Heart right ventricle (tissue), 16 donors: ENCODE results near the gene MAPKAP1. TPM values are rescaled to one million over a fixed set of nuclear protein-coding genes. Genes with fewer than 3 reads are reported as not detected.

Source experiments
- ATAC-seq, 8 donors: fragments of 200-7000 bp; cut with Tn5 transposase; one replicate each; pipeline ENCODE4 v1.9.1; 2020; ENCODE audit warnings: mild to moderate bottlenecking in 8 of 8, moderate library complexity in 8 of 8, moderate number of reproducible peaks in 1 of 8
- DNase-seq, 2 donors: peaks; one replicate each; pipeline ENCODE4 v3.0.0-alpha.2; 2020
- H3K27ac ChIP-seq, 10 donors: fragments of 200-600 bp; sonication (generic) in 2 of 10; one replicate each; pipeline versions ENCODE4 v1.5.0 to v1.8.0; 2020 to 2022; ENCODE audit warnings: mild to moderate bottlenecking in 3 of 10
- H3K27me3 ChIP-seq, 7 donors: fragments of 200-600 bp; one replicate each; pipeline ENCODE4 v1.8.0; 2021 to 2022; ENCODE audit warnings: mild to moderate bottlenecking in 2 of 7
- H3K36me3 ChIP-seq, 9 donors: fragments of 200-600 bp; sonication (generic) in 1 of 9; one replicate each; pipeline versions ENCODE4 v1.5.0 to v1.8.0; 2020 to 2022; ENCODE audit warnings: mild to moderate bottlenecking in 2 of 9
- H3K4me1 ChIP-seq, 9 donors: fragments of 200-600 bp; sonication (generic) in 1 of 9; one replicate each; pipeline versions ENCODE4 v1.5.0 to v1.8.0; 2020 to 2022; ENCODE audit warnings: mild to moderate bottlenecking in 4 of 9
- H3K4me3 ChIP-seq, 10 donors: fragments of 200-600 bp; sonication (generic) in 2 of 10; one replicate each; pipeline versions ENCODE4 v1.5.0 to v1.8.0; 2020 to 2022; ENCODE audit warnings: mild to moderate bottlenecking in 7 of 10, moderate library complexity in 2 of 10
- H3K9me3 ChIP-seq, 11 donors: fragments of 200-600 bp in 10 of 11; sonication (generic) in 2 of 11; one replicate each; pipeline versions ENCODE4 v1.5.0 to v1.8.0; 2013 to 2022; ENCODE audit warnings: mild to moderate bottlenecking in 2 of 11, control low read depth in 1 of 11, moderate library complexity in 1 of 11
- WGBS, 2 donors: extraction: QIAGEN DNeasy Blood & Tissue Kit; methylation state at CpG; one replicate each; pipeline ENCODE4 v1.1.7; 2013; ENCODE audit warnings: inconsistent platforms in 1 of 2; 5-methylcytosine and 5-hydroxymethylcytosine counted together
- intact Hi-C, 10 donors: fragments of 100-400 bp; cut with DNase I; formaldehyde crosslinking; loops; one replicate each; pipeline versions ENCODE4 v1.11.1 to v1.14.2; 2022
- polyA plus RNA-seq, 2 donors: library from polyadenylated mRNA; stranded (reverse); fragments of 200-250 nt; gene quantifications; one replicate each; pipeline ENCODE4 v1.2.3, GENCODE V29; 2013
- total RNA-seq, 10 donors: library from RNA; stranded (reverse); fragmentation: NEBNext Ultra II Directional in 3 of 10; extraction: Animal tissue kit (Norgen Biotek cat#: 25700) in 3 of 10; gene quantifications; one replicate each; pipeline versions ENCODE4 v1.2.1 to v1.2.4, GENCODE V29; 2021 to 2023
- TF ChIP-seq, protein P1 (sequence below), 9 donors: fragments of 200-600 bp; sonication (generic) in 2 of 9; IDR thresholded peaks; one replicate each; pipeline versions ENCODE4 v1.5.0 to v1.8.0; 2021 to 2022; ENCODE audit warnings: antibody characterized with exemption in 9 of 9, mild to moderate bottlenecking in 5 of 9, moderate library complexity in 1 of 9
- donor health status: Arrhythmogenic right ventricular cardiomyopathy.
- donor health status: ischemic (EF 13 %, LVEDD 7.1; RV severe dilation, severe dysfunction).
- donor health status: healthy with polysubstance abuse.
- donor health status: DM: no; HTN: yes; CAD: no.
- donor health status: DM: no; HTN: no; CAD: no.
- donor health status: ischemic (EF 25% LVEDD 6.9; RV normal size, moderate dysfunction).
- donor health status: ischemic (EF 25% LVEDD 5.7; RV mildly dilated, moderate dysfunction).
- donor health status: healthy.
- donor health status: DM: yes; HTN: yes; CAD: no.
- donor health status: Ischemic cardiomyopathy.
- donor health status: ischemic (EF 35%, LVEDD 5.7; RV mildly dilated, moderate dysfunction).
- donor health status: nonischemic (EF 11% LVEDD 7.7; RV severe dilation, severe dysfunction).
- donor health status: DM: yes; HTN: yes; CAD: no.
- donor health status: PGD.
- donor health status: ischemic (EF 29% LVEDD 5.4; RV normal size, mild dysfunction).
- donor health status: nonischemic (EF 23%, LVEDD 6.1; RV moderate dilation, normal function).

The MAPKAP1 gene
- total and polyA plus RNA-seq, 12 donors, result 102 to 143 (median 116) TPM

DNA sequence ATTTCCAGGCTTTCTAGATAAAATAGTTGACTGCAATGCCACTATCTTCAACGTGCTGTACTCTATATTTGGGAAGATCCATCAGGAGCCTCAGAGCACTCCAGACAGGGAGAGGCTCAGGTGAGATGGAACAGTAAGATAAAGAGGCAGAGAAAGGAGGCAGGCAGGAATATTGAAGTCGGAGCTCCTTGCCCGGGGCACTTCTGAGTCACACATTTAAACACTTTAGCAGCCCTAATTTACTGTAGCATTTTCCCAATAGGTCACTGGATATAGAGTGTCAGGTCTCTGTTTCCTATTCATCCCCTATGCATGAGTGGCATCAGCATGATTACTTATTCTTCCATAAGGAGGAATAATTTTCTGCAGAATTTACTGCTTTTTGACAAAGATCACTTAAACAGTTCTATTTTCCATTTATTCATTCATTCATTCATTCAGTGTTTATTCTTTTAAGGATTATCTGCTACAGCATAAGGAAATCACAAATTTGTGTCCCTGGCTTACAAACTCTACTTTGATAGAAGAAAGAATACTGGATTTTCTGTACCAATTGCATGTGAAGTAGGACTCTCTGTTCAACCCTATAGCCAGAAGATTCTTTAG, 170.7 kb downstream of the MAPKAP1 start:
- Histone ChIP-seq H3K27me3 (no peaks in the 10 kb centered on the region), H3K36me3 (peaks cover 0 to 21% (median 0%) of the 10 kb centered on the region in 9 donors), H3K9me3 (no peaks in the 10 kb centered on the region), H3K4me3 (no peak overlapping the region), H3K4me1 (peaks cover 0 to 64% (median 30%) of the 10 kb centered on the region in 9 donors), H3K27ac (peak overlapping the region in 5 of 10 donors; percentile 63 to 83 (median 82))
- ATAC-seq (no peak), DNase-seq (no peak)
- intact Hi-C loops, result loop anchor here in 1 of 10 donors (5.0 kb wide), 1 partner anchor 64 kb away; no protein-coding TSS in a partner anchor
- TF ChIP-seq, protein P1, sequence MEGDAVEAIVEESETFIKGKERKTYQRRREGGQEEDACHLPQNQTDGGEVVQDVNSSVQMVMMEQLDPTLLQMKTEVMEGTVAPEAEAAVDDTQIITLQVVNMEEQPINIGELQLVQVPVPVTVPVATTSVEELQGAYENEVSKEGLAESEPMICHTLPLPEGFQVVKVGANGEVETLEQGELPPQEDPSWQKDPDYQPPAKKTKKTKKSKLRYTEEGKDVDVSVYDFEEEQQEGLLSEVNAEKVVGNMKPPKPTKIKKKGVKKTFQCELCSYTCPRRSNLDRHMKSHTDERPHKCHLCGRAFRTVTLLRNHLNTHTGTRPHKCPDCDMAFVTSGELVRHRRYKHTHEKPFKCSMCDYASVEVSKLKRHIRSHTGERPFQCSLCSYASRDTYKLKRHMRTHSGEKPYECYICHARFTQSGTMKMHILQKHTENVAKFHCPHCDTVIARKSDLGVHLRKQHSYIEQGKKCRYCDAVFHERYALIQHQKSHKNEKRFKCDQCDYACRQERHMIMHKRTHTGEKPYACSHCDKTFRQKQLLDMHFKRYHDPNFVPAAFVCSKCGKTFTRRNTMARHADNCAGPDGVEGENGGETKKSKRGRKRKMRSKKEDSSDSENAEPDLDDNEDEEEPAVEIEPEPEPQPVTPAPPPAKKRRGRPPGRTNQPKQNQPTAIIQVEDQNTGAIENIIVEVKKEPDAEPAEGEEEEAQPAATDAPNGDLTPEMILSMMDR (IDR thresholded peaks at IDR 0.05), result no peak
- WGBS, 2 donors, result 72 to 73% methylated on average over 3 of the region's 3 CpGs

DNA sequence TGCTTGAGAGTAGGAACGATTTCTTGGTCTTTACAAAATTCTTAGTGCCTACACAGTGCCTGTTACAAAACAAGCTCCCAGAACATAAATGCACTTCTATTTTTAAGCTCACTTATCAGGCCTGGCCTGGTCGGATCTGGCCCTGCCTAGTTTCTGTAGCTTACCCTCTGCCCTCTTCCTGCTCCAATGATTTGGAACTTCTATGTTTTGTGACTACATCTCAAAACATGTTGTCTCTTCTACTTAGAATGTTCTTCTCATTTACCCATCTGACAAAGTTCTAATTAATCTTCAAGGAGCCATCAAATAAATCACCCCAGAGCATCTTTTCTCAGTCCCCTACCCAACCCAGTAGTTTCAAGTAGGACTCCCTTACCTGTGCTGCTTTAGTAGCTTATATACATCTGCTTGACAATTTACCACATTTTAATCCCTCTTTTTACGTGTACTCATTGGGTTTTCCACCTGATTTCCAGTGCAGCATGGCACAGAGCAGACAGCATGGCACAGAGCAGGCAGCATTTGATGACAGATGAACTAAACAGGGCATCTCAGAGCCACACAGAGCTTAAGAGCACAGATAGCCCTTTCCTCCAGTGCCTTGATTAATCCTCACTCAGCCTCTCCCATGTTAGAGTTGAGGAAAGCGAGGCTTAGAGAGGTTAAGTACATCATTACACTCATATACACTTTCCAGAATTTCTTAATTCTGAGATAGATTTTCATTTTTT, 171.9 kb downstream of the MAPKAP1 start:
- Histone ChIP-seq H3K4me3 (no peak overlapping the region), H3K4me1 (peaks cover 0 to 54% (median 30%) of the 10 kb centered on the region in 9 donors)

DNA sequence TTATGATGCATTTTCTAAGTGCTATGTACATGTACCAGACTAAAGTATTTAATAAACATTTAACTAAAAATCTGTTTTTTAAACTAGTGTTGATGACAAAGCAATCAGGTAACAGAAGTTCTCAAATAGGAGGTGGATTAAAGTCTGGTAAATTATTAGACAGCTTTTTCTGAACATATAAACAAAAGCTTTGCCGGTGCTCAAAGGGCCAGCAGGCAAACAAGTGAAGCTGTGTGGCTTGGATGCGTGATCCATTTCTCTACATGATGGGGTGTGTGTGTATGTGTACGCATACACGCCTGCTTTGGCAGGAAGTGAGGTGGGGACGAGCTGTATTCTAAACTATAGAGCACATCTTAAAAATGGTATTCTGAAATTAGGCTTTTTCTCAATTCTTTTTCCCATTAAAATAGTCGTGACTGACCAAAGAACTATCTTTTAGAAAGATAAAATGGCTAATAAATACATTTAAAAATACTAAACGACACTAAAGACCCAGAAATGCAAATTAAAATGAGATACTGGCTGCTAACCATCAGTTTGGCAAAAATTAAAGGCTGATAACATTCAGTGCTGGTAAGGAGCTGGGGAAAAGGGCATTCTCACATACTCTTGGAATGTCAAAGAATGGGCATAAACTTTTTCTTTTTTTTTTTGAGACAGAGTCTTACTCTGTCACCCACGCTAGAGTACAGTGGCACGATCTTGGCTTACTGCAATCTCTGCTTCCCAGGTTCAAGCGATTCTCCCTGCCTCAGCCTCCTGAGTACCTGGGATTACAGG, 174.0 kb downstream of the MAPKAP1 start:
- ATAC-seq, result no peak
- WGBS, 2 donors, result 96 to 98% methylated on average over 10 of the region's 10 CpGs
- intact Hi-C loops, result no loop called here

More for the DNA sequence above, 171.9 kb downstream of the MAPKAP1 start:
- Histone ChIP-seq H3K9me3 (no peaks in the 10 kb centered on the region), H3K27me3 (no peaks in the 10 kb centered on the region), H3K36me3 (peaks cover 0 to 13% (median 0%) of the 10 kb centered on the region in 9 donors), H3K27ac (peak overlapping the region; percentile 54 to 83 (median 75))
- DNase-seq, result no peak
- intact Hi-C loops, result loop anchor here in 1 of 10 donors (5.0 kb wide), 1 partner anchor 63 kb away; no protein-coding TSS in a partner anchor
- TF ChIP-seq, protein P1 (IDR thresholded peaks at IDR 0.05), result no peak
- 50 to 52% methylated on average over 4 of the region's 4 CpGs for WGBS, 2 donors
- peak; percentile 66 to 93 (median 84) for ATAC-seq

More for the DNA sequence above, 174.0 kb downstream of the MAPKAP1 start:
- TF ChIP-seq, protein P1 (IDR thresholded peaks at IDR 0.05), result no peak
- no peaks in the 10 kb centered on the region for H3K9me3 ChIP-seq
- H3K36me3 ChIP-seq, result peaks cover 0 to 7% (median 0%) of the 10 kb centered on the region in 9 donors
- H3K4me3 ChIP-seq, result no peak overlapping the region
- DNase-seq, result no peak
- peaks cover 0 to 44% (median 30%) of the 10 kb centered on the region in 9 donors for H3K4me1 ChIP-seq
- H3K27ac ChIP-seq, result no peak overlapping the region
- no peaks in the 10 kb centered on the region for H3K27me3 ChIP-seq
